Measurements from ENCODE around the gene PTHLH. TPM values are rescaled to one million over a fixed set of nuclear protein-coding genes. Genes with fewer than 3 reads are reported as not detected.

Gene PTHLH
- polyA plus RNA-seq, 2 donors = 3.8 to 6.8 TPM

- no peaks in the 10 kb centered on the region for H3K9me3 ChIP-seq (ENCODE audit: control insufficient read depth in 2 of 2, insufficient read depth in 1 of 2, low read depth in 1 of 2, low read length in 1 of 2)
- H3K4me1 ChIP-seq (ENCODE audit: control insufficient read depth in 2 of 2, insufficient read depth in 2 of 2, low read length in 1 of 2) = peaks cover 0 to 3% of the 10 kb centered on the region in 2 donors
- H3K36me3 ChIP-seq (ENCODE audit: control insufficient read depth in 2 of 2, insufficient read depth in 2 of 2, low read length in 1 of 2) = no peaks in the 10 kb centered on the region
- H3K27ac ChIP-seq (ENCODE audit: low read depth in 2 of 2, low read length in 1 of 2) = peak overlapping the region; percentile 73 to 87
- H3K4me3 ChIP-seq (ENCODE audit: low read depth in 1 of 2, low read length in 2 of 2) = peak overlapping the region; percentile 60 to 73
- 3% methylated on average over 38 of the region's 38 CpGs for WGBS, 2 donors
- no peaks in the 10 kb centered on the region for H3K27me3 ChIP-seq (ENCODE audit: control insufficient read depth in 1 of 2, insufficient read depth in 2 of 2, low read length in 2 of 2)
Measured at GRCh38 chr12:27968972-27969623, 3.4 kb downstream of the PTHLH start.

GRCh38 chr12:27967551-27968054, 4.9 kb downstream of the PTHLH start:
- Histone ChIP-seq H3K27ac (ENCODE audit: low read depth in 2 of 2, low read length in 1 of 2) (no peak overlapping the region), H3K36me3 (ENCODE audit: control insufficient read depth in 2 of 2, insufficient read depth in 2 of 2, low read length in 1 of 2) (peaks cover 0 to 2% of the 10 kb centered on the region in 2 donors), H3K4me3 (ENCODE audit: low read depth in 1 of 2, low read length in 2 of 2) (no peak overlapping the region), H3K4me1 (ENCODE audit: control insufficient read depth in 2 of 2, insufficient read depth in 2 of 2, low read length in 1 of 2) (peaks cover 0 to 3% of the 10 kb centered on the region in 2 donors), H3K27me3 (ENCODE audit: control insufficient read depth in 1 of 2, insufficient read depth in 2 of 2, low read length in 2 of 2) (no peaks in the 10 kb centered on the region), H3K9me3 (ENCODE audit: control insufficient read depth in 2 of 2, insufficient read depth in 1 of 2, low read depth in 1 of 2, low read length in 1 of 2) (no peaks in the 10 kb centered on the region)
- 36 to 37% methylated on average over 2 of the region's 2 CpGs for WGBS, 2 donors

GRCh38 chr12:27966870-27967269, 5.7 kb downstream of the PTHLH start:
- Histone ChIP-seq H3K36me3 (ENCODE audit: control insufficient read depth in 2 of 2, insufficient read depth in 2 of 2, low read length in 1 of 2) (peaks cover 0 to 2% of the 10 kb centered on the region in 2 donors), H3K9me3 (ENCODE audit: control insufficient read depth in 2 of 2, insufficient read depth in 1 of 2, low read depth in 1 of 2, low read length in 1 of 2) (no peaks in the 10 kb centered on the region), H3K4me3 (ENCODE audit: low read depth in 1 of 2, low read length in 2 of 2) (no peak overlapping the region), H3K4me1 (ENCODE audit: control insufficient read depth in 2 of 2, insufficient read depth in 2 of 2, low read length in 1 of 2) (peaks cover 0 to 3% of the 10 kb centered on the region in 2 donors), H3K27me3 (ENCODE audit: control insufficient read depth in 1 of 2, insufficient read depth in 2 of 2, low read length in 2 of 2) (no peaks in the 10 kb centered on the region), H3K27ac (ENCODE audit: low read depth in 2 of 2, low read length in 1 of 2) (no peak overlapping the region)
- WGBS, 2 donors = 14 to 29% methylated on average over 2 of the region's 2 CpGs

GRCh38 chr12:27965966-27966365, 6.6 kb downstream of the PTHLH start:
- WGBS, 2 donors = 62 to 77% methylated on average over 2 of the region's 2 CpGs
- no peak overlapping the region for H3K27ac ChIP-seq (ENCODE audit: low read depth in 2 of 2, low read length in 1 of 2)
- H3K4me3 ChIP-seq (ENCODE audit: low read depth in 1 of 2, low read length in 2 of 2) = no peak overlapping the region
- H3K36me3 ChIP-seq (ENCODE audit: control insufficient read depth in 2 of 2, insufficient read depth in 2 of 2, low read length in 1 of 2) = peaks cover 0 to 2% of the 10 kb centered on the region in 2 donors
- H3K9me3 ChIP-seq (ENCODE audit: control insufficient read depth in 2 of 2, insufficient read depth in 1 of 2, low read depth in 1 of 2, low read length in 1 of 2) = no peaks in the 10 kb centered on the region
- no peaks in the 10 kb centered on the region for H3K27me3 ChIP-seq (ENCODE audit: control insufficient read depth in 1 of 2, insufficient read depth in 2 of 2, low read length in 2 of 2)
- H3K4me1 ChIP-seq (ENCODE audit: control insufficient read depth in 2 of 2, insufficient read depth in 2 of 2, low read length in 1 of 2) = peaks cover 0 to 3% of the 10 kb centered on the region in 2 donors

GRCh38 chr12:27965411-27965810, 7.1 kb downstream of the PTHLH start:
- Histone ChIP-seq H3K27me3 (ENCODE audit: control insufficient read depth in 1 of 2, insufficient read depth in 2 of 2, low read length in 2 of 2) (no peaks in the 10 kb centered on the region), H3K4me3 (ENCODE audit: low read depth in 1 of 2, low read length in 2 of 2) (no peak overlapping the region)
- 21 to 39% methylated on average over 1 of the region's 1 CpG for WGBS, 2 donors

GRCh38 chr12:27964123-27964522, 8.4 kb downstream of the PTHLH start:
- Histone ChIP-seq H3K4me1 (ENCODE audit: control insufficient read depth in 2 of 2, insufficient read depth in 2 of 2, low read length in 1 of 2) (peaks cover 0 to 1% of the 10 kb centered on the region in 2 donors), H3K4me3 (ENCODE audit: low read depth in 1 of 2, low read length in 2 of 2) (no peak overlapping the region), H3K27me3 (ENCODE audit: control insufficient read depth in 1 of 2, insufficient read depth in 2 of 2, low read length in 2 of 2) (no peaks in the 10 kb centered on the region), H3K27ac (ENCODE audit: low read depth in 2 of 2, low read length in 1 of 2) (no peak overlapping the region), H3K9me3 (ENCODE audit: control insufficient read depth in 2 of 2, insufficient read depth in 1 of 2, low read depth in 1 of 2, low read length in 1 of 2) (no peaks in the 10 kb centered on the region), H3K36me3 (ENCODE audit: control insufficient read depth in 2 of 2, insufficient read depth in 2 of 2, low read length in 1 of 2) (peaks cover 0 to 2% of the 10 kb centered on the region in 2 donors)
- WGBS, 2 donors = 40 to 56% methylated on average over 4 of the region's 4 CpGs

More at GRCh38 chr12:27965411-27965810, 7.1 kb downstream of the PTHLH start:
- peaks cover 0 to 2% of the 10 kb centered on the region in 2 donors for H3K36me3 ChIP-seq (ENCODE audit: control insufficient read depth in 2 of 2, insufficient read depth in 2 of 2, low read length in 1 of 2)
- H3K27ac ChIP-seq (ENCODE audit: low read depth in 2 of 2, low read length in 1 of 2) = no peak overlapping the region
- no peaks in the 10 kb centered on the region for H3K9me3 ChIP-seq (ENCODE audit: control insufficient read depth in 2 of 2, insufficient read depth in 1 of 2, low read depth in 1 of 2, low read length in 1 of 2)
- H3K4me1 ChIP-seq (ENCODE audit: control insufficient read depth in 2 of 2, insufficient read depth in 2 of 2, low read length in 1 of 2) = peaks cover 0 to 3% of the 10 kb centered on the region in 2 donors

- peaks cover 0 to 2% of the 10 kb centered on the region in 2 donors for H3K36me3 ChIP-seq (ENCODE audit: control insufficient read depth in 2 of 2, insufficient read depth in 2 of 2, low read length in 1 of 2)
- no peaks in the 10 kb centered on the region for H3K4me1 ChIP-seq (ENCODE audit: control insufficient read depth in 2 of 2, insufficient read depth in 2 of 2, low read length in 1 of 2)
- H3K9me3 ChIP-seq (ENCODE audit: control insufficient read depth in 2 of 2, insufficient read depth in 1 of 2, low read depth in 1 of 2, low read length in 1 of 2) = no peaks in the 10 kb centered on the region
- no peaks in the 10 kb centered on the region for H3K27me3 ChIP-seq (ENCODE audit: control insufficient read depth in 1 of 2, insufficient read depth in 2 of 2, low read length in 2 of 2)
- no peak overlapping the region for H3K4me3 ChIP-seq (ENCODE audit: low read depth in 1 of 2, low read length in 2 of 2)
- no peak overlapping the region for H3K27ac ChIP-seq (ENCODE audit: low read depth in 2 of 2, low read length in 1 of 2)
- WGBS, 2 donors = 84 to 89% methylated on average over 3 of the region's 3 CpGs
Measured at GRCh38 chr12:27960821-27961220, 11.7 kb downstream of the PTHLH start.

- Histone ChIP-seq H3K27ac (ENCODE audit: low read depth in 2 of 2, low read length in 1 of 2) (no peak overlapping the region), H3K4me3 (ENCODE audit: low read depth in 1 of 2, low read length in 2 of 2) (no peak overlapping the region), H3K9me3 (ENCODE audit: control insufficient read depth in 2 of 2, insufficient read depth in 1 of 2, low read depth in 1 of 2, low read length in 1 of 2) (no peaks in the 10 kb centered on the region), H3K4me1 (ENCODE audit: control insufficient read depth in 2 of 2, insufficient read depth in 2 of 2, low read length in 1 of 2) (no peaks in the 10 kb centered on the region), H3K36me3 (ENCODE audit: control insufficient read depth in 2 of 2, insufficient read depth in 2 of 2, low read length in 1 of 2) (peaks cover 0 to 2% of the 10 kb centered on the region in 2 donors), H3K27me3 (ENCODE audit: control insufficient read depth in 1 of 2, insufficient read depth in 2 of 2, low read length in 2 of 2) (no peaks in the 10 kb centered on the region)
- 85 to 87% methylated on average over 3 of the region's 3 CpGs for WGBS, 2 donors
Measured at GRCh38 chr12:27958675-27959074, 13.9 kb downstream of the PTHLH start.

- 73 to 84% methylated on average over 3 of the region's 3 CpGs for WGBS, 2 donors
- H3K27ac ChIP-seq (ENCODE audit: low read depth in 2 of 2, low read length in 1 of 2) = no peak overlapping the region
- H3K9me3 ChIP-seq (ENCODE audit: control insufficient read depth in 2 of 2, insufficient read depth in 1 of 2, low read depth in 1 of 2, low read length in 1 of 2) = no peaks in the 10 kb centered on the region
- H3K36me3 ChIP-seq (ENCODE audit: control insufficient read depth in 2 of 2, insufficient read depth in 2 of 2, low read length in 1 of 2) = no peaks in the 10 kb centered on the region
- H3K27me3 ChIP-seq (ENCODE audit: control insufficient read depth in 1 of 2, insufficient read depth in 2 of 2, low read length in 2 of 2) = no peaks in the 10 kb centered on the region
- no peaks in the 10 kb centered on the region for H3K4me1 ChIP-seq (ENCODE audit: control insufficient read depth in 2 of 2, insufficient read depth in 2 of 2, low read length in 1 of 2)
- H3K4me3 ChIP-seq (ENCODE audit: low read depth in 1 of 2, low read length in 2 of 2) = no peak overlapping the region
Measured at GRCh38 chr12:27957366-27957765, 15.2 kb downstream of the PTHLH start.

- H3K27ac ChIP-seq (ENCODE audit: low read depth in 2 of 2, low read length in 1 of 2) = no peak overlapping the region
- WGBS, 2 donors = 76 to 84% methylated on average over 3 of the region's 3 CpGs
Measured at GRCh38 chr12:27953817-27954216, 18.7 kb downstream of the PTHLH start.

More at GRCh38 chr12:27953817-27954216, 18.7 kb downstream of the PTHLH start:
- H3K4me3 ChIP-seq (ENCODE audit: low read depth in 1 of 2, low read length in 2 of 2) = no peak overlapping the region
- H3K4me1 ChIP-seq (ENCODE audit: control insufficient read depth in 2 of 2, insufficient read depth in 2 of 2, low read length in 1 of 2) = no peaks in the 10 kb centered on the region
- H3K27me3 ChIP-seq (ENCODE audit: control insufficient read depth in 1 of 2, insufficient read depth in 2 of 2, low read length in 2 of 2) = no peaks in the 10 kb centered on the region
- no peaks in the 10 kb centered on the region for H3K36me3 ChIP-seq (ENCODE audit: control insufficient read depth in 2 of 2, insufficient read depth in 2 of 2, low read length in 1 of 2)
- no peaks in the 10 kb centered on the region for H3K9me3 ChIP-seq (ENCODE audit: control insufficient read depth in 2 of 2, insufficient read depth in 1 of 2, low read depth in 1 of 2, low read length in 1 of 2)
